Neutrophil (primary cell): ENCODE measurements around the gene ATXN3.

Experiments
- H3K27ac ChIP-seq: fragments of 200-600 bp; sonication (generic); 2 replicates; pipeline ENCODE4 v1.5.1; 2016; ENCODE audit warnings: mild to moderate bottlenecking, moderate library complexity
- H3K27me3 ChIP-seq: fragments of 200-600 bp; sonication (generic); 2 replicates; pipeline ENCODE4 v1.6.0; 2016; ENCODE audit warnings: mild to moderate bottlenecking
- H3K36me3 ChIP-seq: fragments of 200-600 bp; sonication (generic); 2 replicates; pipeline ENCODE4 v1.5.1; 2017
- H3K4me1 ChIP-seq, 2 experiments: fragments of 200-600 bp in 1 of 2; sonication (generic) in 1 of 2; 1 replicate in 1 of 2; 2 replicates in 1 of 2; pipeline versions ENCODE4 v1.5.1 to v1.6.1; 2013 to 2016; ENCODE audit warnings: low read depth in 1 of 2, low read length in 1 of 2, mild to moderate bottlenecking in 1 of 2, moderate library complexity in 1 of 2; ENCODE audit not compliant: control insufficient read depth in 1 of 2, insufficient read depth in 1 of 2
- H3K4me3 ChIP-seq, 2 experiments: fragments of 200-600 bp in 1 of 2; sonication (generic) in 1 of 2; 1 replicate in 1 of 2; 2 replicates in 1 of 2; pipeline ENCODE4 v1.5.1; 2013 to 2016; ENCODE audit warnings: low read depth in 1 of 2, low read length in 1 of 2, mild to moderate bottlenecking in 1 of 2, moderate library complexity in 1 of 2
- H3K9me3 ChIP-seq: fragments of 200-600 bp; sonication (generic); 2 replicates; pipeline ENCODE4 v1.5.1; 2016
- TF ChIP-seq, protein P1 (sequence below): fragments of 200-600 bp; sonication (generic); IDR thresholded peaks from 2 replicates; pipeline ENCODE4 v1.5.1; 2016; ENCODE audit warnings: antibody characterized with exemption

The ATXN3 gene

DNA sequence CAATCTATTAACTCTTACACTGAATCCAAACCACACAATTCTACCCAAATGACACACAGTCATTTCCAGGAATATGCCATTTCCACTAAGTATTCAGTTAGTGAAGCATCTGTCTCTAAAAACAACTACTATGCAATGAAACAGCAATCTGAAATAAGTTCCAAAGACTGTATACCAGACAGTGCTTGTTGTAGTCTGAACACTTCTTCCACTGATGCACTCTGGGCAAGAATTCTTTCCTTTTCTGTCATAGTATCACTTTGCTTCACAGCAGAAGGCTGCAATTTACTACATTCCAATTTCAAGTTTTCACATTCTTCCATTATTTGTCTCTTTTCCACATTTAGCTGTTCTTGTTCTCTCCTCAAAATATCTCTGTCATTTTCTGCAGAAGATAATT lies 92.3 kb downstream of the ATXN3 start:
- peaks cover 76% of the 10 kb centered on the region for H3K36me3 ChIP-seq
- no peak overlapping the region for H3K27ac ChIP-seq

DNA sequence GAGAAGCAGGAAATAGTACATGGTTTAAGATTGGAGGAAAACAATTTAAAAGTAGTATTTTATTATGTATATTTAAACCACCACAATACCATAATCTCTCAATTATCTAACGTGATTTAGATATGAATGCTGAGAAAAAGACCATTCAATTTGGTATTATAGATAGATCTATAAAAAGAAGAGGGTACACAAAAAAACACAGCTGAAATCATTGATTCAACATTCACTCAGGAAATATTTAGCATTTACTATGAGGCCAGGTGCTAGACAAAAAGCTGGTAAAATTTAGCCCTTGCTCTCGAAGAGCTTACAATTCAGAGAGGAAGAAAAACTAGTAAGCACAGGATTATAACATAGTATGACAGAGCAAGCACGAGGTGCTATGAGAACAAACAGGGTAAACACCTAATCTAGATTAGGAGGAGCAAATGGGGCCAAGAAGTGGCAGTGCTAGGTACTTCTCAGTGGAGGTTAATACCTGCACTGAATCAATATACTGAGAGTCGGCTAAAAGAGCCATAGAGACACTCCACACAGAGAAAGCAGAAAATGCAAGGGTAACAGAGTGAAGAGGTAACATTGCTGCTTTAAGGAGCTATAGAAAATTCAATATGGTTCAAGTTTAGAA lies 94.1 kb downstream of the ATXN3 start:
- Histone ChIP-seq H3K4me1 (no peaks in the 10 kb centered on the region), H3K36me3 (peaks cover 87% of the 10 kb centered on the region), H3K27ac (no peak overlapping the region), H3K9me3 (no peaks in the 10 kb centered on the region), H3K27me3 (no peaks in the 10 kb centered on the region), H3K4me3 (no peak overlapping the region)
- TF ChIP-seq, protein P1, sequence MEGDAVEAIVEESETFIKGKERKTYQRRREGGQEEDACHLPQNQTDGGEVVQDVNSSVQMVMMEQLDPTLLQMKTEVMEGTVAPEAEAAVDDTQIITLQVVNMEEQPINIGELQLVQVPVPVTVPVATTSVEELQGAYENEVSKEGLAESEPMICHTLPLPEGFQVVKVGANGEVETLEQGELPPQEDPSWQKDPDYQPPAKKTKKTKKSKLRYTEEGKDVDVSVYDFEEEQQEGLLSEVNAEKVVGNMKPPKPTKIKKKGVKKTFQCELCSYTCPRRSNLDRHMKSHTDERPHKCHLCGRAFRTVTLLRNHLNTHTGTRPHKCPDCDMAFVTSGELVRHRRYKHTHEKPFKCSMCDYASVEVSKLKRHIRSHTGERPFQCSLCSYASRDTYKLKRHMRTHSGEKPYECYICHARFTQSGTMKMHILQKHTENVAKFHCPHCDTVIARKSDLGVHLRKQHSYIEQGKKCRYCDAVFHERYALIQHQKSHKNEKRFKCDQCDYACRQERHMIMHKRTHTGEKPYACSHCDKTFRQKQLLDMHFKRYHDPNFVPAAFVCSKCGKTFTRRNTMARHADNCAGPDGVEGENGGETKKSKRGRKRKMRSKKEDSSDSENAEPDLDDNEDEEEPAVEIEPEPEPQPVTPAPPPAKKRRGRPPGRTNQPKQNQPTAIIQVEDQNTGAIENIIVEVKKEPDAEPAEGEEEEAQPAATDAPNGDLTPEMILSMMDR, result no peak

More for the DNA sequence above, 92.3 kb downstream of the ATXN3 start:
- H3K4me3 ChIP-seq, result no peak overlapping the region
- H3K27me3 ChIP-seq, result no peaks in the 10 kb centered on the region
- no peaks in the 10 kb centered on the region for H3K4me1 ChIP-seq
- no peaks in the 10 kb centered on the region for H3K9me3 ChIP-seq
- TF ChIP-seq, protein P1, result no peak

DNA sequence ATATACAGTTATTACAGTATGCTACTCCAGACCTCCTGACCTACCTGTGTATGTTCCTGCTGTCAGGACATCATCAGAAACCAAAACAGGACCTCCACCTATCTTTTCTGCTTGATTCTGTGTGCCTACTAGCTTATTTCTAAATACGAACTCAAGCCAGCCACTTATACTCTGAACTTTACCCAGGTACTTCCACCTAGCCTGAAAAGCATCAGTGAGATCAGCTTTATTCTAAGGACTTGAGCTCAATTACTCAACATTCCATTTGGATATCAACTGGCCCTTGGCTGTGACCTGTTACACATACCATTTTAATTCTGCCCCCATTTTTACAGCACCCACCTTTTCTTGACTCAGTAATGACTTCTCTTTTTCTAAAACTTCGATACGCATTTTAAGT lies 95.7 kb downstream of the ATXN3 start:
- TF ChIP-seq, protein P1, result no peak
- Histone ChIP-seq H3K27ac (no peak overlapping the region), H3K9me3 (no peaks in the 10 kb centered on the region), H3K27me3 (no peaks in the 10 kb centered on the region), H3K4me3 (no peak overlapping the region), H3K36me3 (peaks cover 88% of the 10 kb centered on the region), H3K4me1 (no peaks in the 10 kb centered on the region)

DNA sequence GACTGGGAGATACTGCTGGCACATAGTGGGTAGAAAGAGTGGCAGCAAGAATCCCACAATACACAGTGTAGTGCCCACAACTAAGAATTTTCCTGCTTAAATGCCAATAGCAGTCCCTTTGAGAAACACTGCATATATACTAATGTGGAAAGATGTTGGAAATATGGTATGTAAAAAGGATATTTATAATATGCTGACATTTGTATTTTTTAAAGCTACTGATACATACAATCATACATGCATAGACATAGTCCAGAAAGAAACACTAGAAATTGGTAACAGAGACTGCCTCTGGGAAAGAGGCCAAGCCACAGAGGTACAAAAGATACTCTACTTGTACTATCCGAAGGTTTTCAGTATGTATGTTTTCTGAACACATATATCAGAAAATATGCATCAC lies 96.8 kb downstream of the ATXN3 start:
- Histone ChIP-seq H3K4me3 (no peak overlapping the region), H3K36me3 (peaks cover 85% of the 10 kb centered on the region), H3K27ac (no peak overlapping the region), H3K27me3 (no peaks in the 10 kb centered on the region), H3K4me1 (no peaks in the 10 kb centered on the region), H3K9me3 (no peaks in the 10 kb centered on the region)
- TF ChIP-seq, protein P1, result no peak
